Activated B cell treated with CpG ODN at 0.5 μM for 24 hours (primary cell): ENCODE data around the gene C6orf89. TPM values are rescaled to one million over a fixed set of nuclear protein-coding genes. Genes with fewer than 3 reads are reported as not detected.

Source experiments
- ATAC-seq: fragments of 200-7000 bp; cut with Tn5 transposase; one replicate; pipeline ENCODE4 v1.10.0; 2021; ENCODE audit warnings: low read depth, mild to moderate bottlenecking, moderate library complexity
- CTCF ChIA-PET: fragments of 350-600 bp; sonication (Branson Sonifier 250); formaldehyde crosslinking; loops from one replicate; lab custom pipeline; 2021; ENCODE audit warnings: antibody characterized with exemption; lab: Charles Lee
- POLR2A ChIA-PET: fragments of 350-600 bp; sonication (Branson Sonifier 250); formaldehyde crosslinking; loops from one replicate; lab custom pipeline; 2021; ENCODE audit warnings: antibody characterized with exemption; lab: Charles Lee
- DNase-seq: peaks from one replicate; pipeline ENCODE4 v3.0.0; 2022
- H3K27ac Mint-ChIP-seq: one replicate; pipeline ENCODE4 v1.8.0; 2020; ENCODE audit warnings: mixed read lengths
- H3K27me3 Mint-ChIP-seq: one replicate; pipeline ENCODE4 v1.8.0; 2021; ENCODE audit warnings: mixed read lengths
- H3K36me3 Mint-ChIP-seq: one replicate; pipeline ENCODE4 v1.8.0; 2021; ENCODE audit warnings: low read depth, mixed read lengths
- H3K4me1 Mint-ChIP-seq: one replicate; pipeline ENCODE4 v1.8.0; 2021; ENCODE audit warnings: mixed read lengths
- H3K4me3 Mint-ChIP-seq: one replicate; pipeline ENCODE4 v1.8.0; 2020; ENCODE audit warnings: mild to moderate bottlenecking, mixed read lengths
- H3K9me3 Mint-ChIP-seq: one replicate; pipeline ENCODE4 v1.8.0; 2020; ENCODE audit warnings: mixed read lengths
- CTCF ChIP-seq: fragments of 200-600 bp; IDR thresholded peaks from one replicate; pipeline ENCODE4 v1.8.0; 2022; ENCODE audit warnings: antibody characterized with exemption, mild to moderate bottlenecking
- intact Hi-C: fragments of 100-400 bp; cut with micrococcal nuclease; formaldehyde crosslinking; loops from one replicate; pipeline ENCODE4 v1.15.1; 2024
- total RNA-seq: library from RNA; stranded (reverse); gene quantifications from 2 replicates; pipeline ENCODE4 v1.2.3, GENCODE V29; 2022

Gene C6orf89
- total RNA-seq, 1 donor from 2014 or later: 30.3 TPM

DNA sequence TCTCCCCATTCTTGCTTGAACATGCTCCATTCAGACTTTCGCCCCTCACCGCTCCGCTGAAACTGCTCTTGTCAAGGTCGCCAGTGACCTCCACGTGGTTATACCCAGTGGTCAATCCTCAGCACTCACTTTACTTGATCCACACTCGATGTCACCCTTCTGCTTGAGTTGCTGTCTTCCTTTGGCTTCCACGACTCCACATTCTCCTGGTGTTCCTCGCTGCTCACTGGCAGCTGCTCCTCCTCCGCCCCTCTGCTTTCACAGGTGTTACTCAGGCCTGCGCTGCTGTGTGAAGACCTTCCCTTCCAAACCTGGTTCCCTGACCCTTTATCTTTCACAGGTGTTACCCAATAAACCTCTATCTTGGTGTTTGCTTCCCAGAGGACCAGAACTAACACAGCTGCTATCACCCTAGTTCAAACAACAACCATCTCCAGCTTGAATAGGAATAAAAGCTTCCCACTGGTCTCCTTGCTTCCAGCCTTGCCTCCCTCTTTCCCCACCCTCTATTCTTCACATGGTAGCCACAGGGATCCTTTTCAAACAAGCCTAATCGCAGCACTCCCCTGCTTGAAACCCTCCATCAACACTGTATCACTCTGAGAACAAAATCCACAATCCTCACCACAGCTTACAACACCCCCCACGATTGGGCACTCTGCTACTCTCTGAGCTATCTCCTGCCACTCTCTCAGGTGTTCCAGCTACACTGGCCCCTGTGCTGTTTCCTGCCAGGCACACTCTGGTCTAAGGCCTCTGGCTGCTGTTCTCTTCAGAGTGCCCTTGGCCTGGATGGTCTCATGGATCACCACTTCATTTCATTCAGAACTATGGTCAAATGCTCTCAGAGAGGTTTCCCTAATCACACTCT lies 21.8 kb upstream of the C6orf89 start:
- CTCF ChIA-PET: interaction anchor here (1.0 kb wide), 1 partner anchor 21 kb away, joined by 3 read pairs; no protein-coding TSS in a partner anchor
- H3K4me3 Mint-ChIP-seq: no peak overlapping the region
- no peak for TF ChIP-seq CTCF
- DNase-seq (no peak), ATAC-seq (no peak)
- H3K36me3 Mint-ChIP-seq: peaks cover 79% of the 10 kb centered on the region
- intact Hi-C loops: no loop called here
- H3K4me1 Mint-ChIP-seq: peaks cover 5% of the 10 kb centered on the region
- H3K9me3 Mint-ChIP-seq: no peaks in the 10 kb centered on the region
- no peaks in the 10 kb centered on the region for H3K27me3 Mint-ChIP-seq
- POLR2A ChIA-PET: interaction anchor here (1.1 to 1.5 kb wide), 2 partner anchors 10 to 11 kb away, joined by 3 read pairs; partner anchors contain the start of gene PPIL1
- H3K27ac Mint-ChIP-seq: no peak overlapping the region

DNA sequence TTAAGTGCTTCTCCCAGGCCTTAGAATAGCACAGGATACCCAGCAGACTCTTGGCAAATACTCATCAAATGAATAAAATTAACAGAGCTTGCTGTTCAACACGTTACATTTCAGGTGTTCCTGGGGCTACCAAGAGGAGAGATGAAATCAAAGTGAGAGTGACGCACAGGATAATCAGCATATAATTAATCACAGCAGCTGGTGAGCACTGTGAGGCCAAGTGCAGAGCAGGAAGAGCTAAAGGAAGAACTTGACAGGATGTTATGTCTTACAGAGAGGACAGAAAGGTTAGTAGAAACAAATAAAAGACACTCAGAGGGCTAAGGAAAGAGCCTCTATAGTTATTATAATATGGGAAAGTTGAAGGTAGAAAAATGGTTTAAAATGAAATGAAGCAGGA lies 19.9 kb upstream of the C6orf89 start:
- no peaks in the 10 kb centered on the region for H3K27me3 Mint-ChIP-seq
- peaks cover 5% of the 10 kb centered on the region for H3K4me1 Mint-ChIP-seq
- ChIA-PET POLR2A (interaction anchor here (1.0 kb wide), 1 partner anchor 9 kb away, joined by 3 read pairs; the partner anchor contains the start of gene PPIL1), CTCF (no interaction called here)
- TF ChIP-seq CTCF: no peak
- DNase-seq: no peak
- peaks cover 82% of the 10 kb centered on the region for H3K36me3 Mint-ChIP-seq
- intact Hi-C loops: no loop called here
- no peaks in the 10 kb centered on the region for H3K9me3 Mint-ChIP-seq
- no peak overlapping the region for H3K4me3 Mint-ChIP-seq
- no peak for ATAC-seq
- H3K27ac Mint-ChIP-seq: no peak overlapping the region

DNA sequence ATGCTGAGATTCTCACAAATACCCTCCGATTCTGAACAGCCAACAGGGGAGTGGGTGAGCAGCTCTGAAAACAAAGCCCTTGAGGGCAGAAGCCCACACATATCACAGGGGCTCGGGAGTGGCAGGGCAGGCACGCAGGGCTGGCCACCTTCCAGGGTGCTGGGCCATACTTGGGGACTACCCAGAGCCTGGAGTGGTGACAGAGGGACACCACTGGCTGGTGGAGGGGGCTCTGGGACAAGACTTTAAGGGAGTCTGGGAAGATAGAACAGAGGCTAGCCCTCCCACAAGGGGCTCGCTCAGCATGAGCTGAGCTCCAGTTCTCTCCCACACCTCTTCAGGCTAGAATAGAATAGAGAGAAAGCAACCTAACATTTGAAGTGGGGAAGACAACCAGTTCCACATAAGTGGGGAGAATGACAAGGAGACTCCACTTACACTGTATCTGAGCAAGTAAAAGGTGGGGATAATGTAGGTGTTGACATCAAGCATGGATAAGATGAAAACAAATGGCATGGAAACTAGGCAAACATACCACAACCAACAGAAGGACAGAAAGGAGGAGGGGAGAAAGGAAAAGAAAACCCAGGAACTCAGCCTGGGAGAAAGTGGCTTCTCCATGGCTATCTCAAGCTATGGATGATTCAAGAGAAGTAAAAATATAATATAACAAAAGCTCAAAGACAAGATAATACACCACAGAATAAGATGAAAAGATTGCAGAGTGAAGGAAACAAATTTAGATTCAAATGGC lies 18.1 kb upstream of the C6orf89 start:
- intact Hi-C loops: no loop called here
- Mint-ChIP-seq H3K4me1 (peaks cover 8% of the 10 kb centered on the region), H3K36me3 (peaks cover 84% of the 10 kb centered on the region), H3K4me3 (no peak overlapping the region), H3K9me3 (no peaks in the 10 kb centered on the region), H3K27ac (no peak overlapping the region), H3K27me3 (no peaks in the 10 kb centered on the region)
- ATAC-seq (no peak), DNase-seq (no peak)
- ChIA-PET POLR2A (no interaction called here), CTCF (interaction anchor here (0.6 to 1.2 kb wide), 2 partner anchors 150 to 444 kb away, joined by 3 to 4 read pairs; no protein-coding TSS in a partner anchor)
- TF ChIP-seq CTCF: no peak

- Mint-ChIP-seq H3K27ac (no peak overlapping the region), H3K4me1 (peaks cover 28% of the 10 kb centered on the region), H3K9me3 (no peaks in the 10 kb centered on the region), H3K36me3 (peaks cover 61% of the 10 kb centered on the region), H3K27me3 (no peaks in the 10 kb centered on the region), H3K4me3 (no peak overlapping the region)
- intact Hi-C loops: no loop called here
- CTCF ChIA-PET: interaction anchor here (0.7 kb wide), 1 partner anchor 36 kb away, joined by 3 read pairs; no protein-coding TSS in a partner anchor
- POLR2A ChIA-PET: no interaction called here
- TF ChIP-seq CTCF: no peak
- DNase-seq: no peak
- no peak for ATAC-seq
These were observed 14.1 kb upstream of the C6orf89 start for GRCh38 chr6:36871686-36872085.
